Measurements from ENCODE around the gene SCN3A.

GRCh38 chr2:165251366-165251765 is 47.5 kb upstream of the SCN3A start:
- TF ChIP-seq CTCF (IDR thresholded peaks at IDR 0.05; ENCODE audit: borderline replicate concordance, extremely low read depth, low read length, poor library complexity, severe bottlenecking) (no peak), EZH2 (IDR thresholded peaks at IDR 0.05; ENCODE audit: borderline replicate concordance, low read depth, low read length, severe bottlenecking) (no peak)

Measured in DND-41 (cell line).